Activated T-helper 1 cell treated with anti-CD3 and anti-CD28 coated beads, Interleukin-12 subunit alpha, Interleukin-12 subunit beta, Interleukin-2, Interleukin-4 antibody, amounts not matched to agents 30 ng/mL and 10 ng/mL and 1 ng/mL, durations not matched to agents 14 hours and 24 hours and 36 hours (primary cell): ENCODE results near the gene ERO1B. TPM values are rescaled to one million over a fixed set of nuclear protein-coding genes. Genes with fewer than 3 reads are reported as not detected.
A peak's percentile ranks its signal among the peaks of the same experiment; 100 is the strongest.

Experiments
- DNase-seq: peaks from one replicate; pipeline ENCODE4 v3.0.0; 2021; ENCODE audit warnings: low spot score
- H3K27ac Mint-ChIP-seq: one replicate; pipeline ENCODE4 v1.8.0; 2021; ENCODE audit warnings: mild to moderate bottlenecking, mixed read lengths
- H3K27me3 Mint-ChIP-seq: one replicate; pipeline ENCODE4 v1.8.0; 2022; ENCODE audit warnings: mild to moderate bottlenecking, moderate library complexity, mixed read lengths; ENCODE audit not compliant: insufficient read depth
- H3K36me3 Mint-ChIP-seq: one replicate; pipeline ENCODE4 v1.8.0; 2021; ENCODE audit warnings: low read depth, mixed read lengths
- H3K4me1 Mint-ChIP-seq: one replicate; pipeline ENCODE4 v1.8.0; 2021; ENCODE audit warnings: low read depth, mixed read lengths
- H3K4me3 Mint-ChIP-seq: one replicate; pipeline ENCODE4 v1.8.0; 2021; ENCODE audit warnings: mild to moderate bottlenecking, moderate library complexity, mixed read lengths
- H3K9me3 Mint-ChIP-seq: one replicate; pipeline ENCODE4 v1.8.0; 2021; ENCODE audit warnings: mixed read lengths
- intact Hi-C: fragments of 100-400 bp; cut with micrococcal nuclease; formaldehyde crosslinking; loops from one replicate; pipeline ENCODE4 v1.15.1; 2024
- total RNA-seq: library from RNA; stranded (reverse); gene quantifications from 2 replicates; pipeline ENCODE4 v1.2.3, GENCODE V29; 2022

The ERO1B gene
- total RNA-seq, 1 donor from 2014 or later = 2.1 TPM

DNA sequence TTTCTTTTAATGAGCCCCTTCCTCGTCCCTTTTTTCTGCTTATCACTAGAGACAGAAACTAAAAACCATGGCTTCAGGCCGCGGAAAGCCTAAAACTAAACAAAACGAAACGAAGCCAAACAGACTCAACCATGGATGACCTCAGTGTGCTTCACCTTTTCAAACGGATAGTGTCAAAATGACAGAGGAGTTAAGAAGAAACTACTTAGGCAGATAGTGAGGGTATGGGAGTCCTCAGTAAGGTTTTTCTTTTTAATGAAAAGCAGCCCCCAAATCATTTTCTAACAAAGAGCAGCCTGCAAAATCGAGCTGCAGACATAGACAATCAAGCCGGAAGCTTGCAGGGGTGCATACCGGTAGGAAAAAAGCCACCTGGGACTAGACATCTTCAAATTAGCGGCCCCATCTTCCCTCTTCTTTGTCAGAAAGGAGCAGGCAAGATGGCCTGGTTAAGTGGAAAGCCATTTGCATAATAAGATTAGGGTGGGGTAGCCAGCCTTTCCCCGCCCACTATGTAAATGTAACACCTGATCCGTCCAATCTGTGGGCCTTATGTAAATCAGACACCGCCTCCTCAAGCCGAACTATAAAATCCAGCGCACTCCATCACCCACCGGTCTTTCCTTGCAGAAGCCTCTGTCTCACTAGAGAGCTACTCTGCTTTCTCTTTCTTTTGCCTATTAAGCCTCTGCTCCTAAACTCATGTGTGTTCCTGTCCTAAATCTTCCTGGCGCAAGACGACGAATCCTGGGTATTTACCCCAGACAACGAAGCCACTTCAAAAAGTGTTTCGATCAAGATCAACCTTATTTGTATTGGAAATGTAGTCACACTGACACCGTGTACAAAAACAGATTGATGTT lies 6.2 kb upstream of the ERO1B start:
- Mint-ChIP-seq H3K36me3 (no peaks in the 10 kb centered on the region), H3K4me1 (peaks cover 24% of the 10 kb centered on the region), H3K4me3 (no peak overlapping the region), H3K9me3 (no peaks in the 10 kb centered on the region), H3K27me3 (peaks cover 22% of the 10 kb centered on the region), H3K27ac (no peak overlapping the region)
- intact Hi-C loops = loop anchor here (10.0 kb wide), 2 partner anchors 403 to 1913 kb away; partner anchors contain the start of gene COA6
- no peak for DNase-seq

DNA sequence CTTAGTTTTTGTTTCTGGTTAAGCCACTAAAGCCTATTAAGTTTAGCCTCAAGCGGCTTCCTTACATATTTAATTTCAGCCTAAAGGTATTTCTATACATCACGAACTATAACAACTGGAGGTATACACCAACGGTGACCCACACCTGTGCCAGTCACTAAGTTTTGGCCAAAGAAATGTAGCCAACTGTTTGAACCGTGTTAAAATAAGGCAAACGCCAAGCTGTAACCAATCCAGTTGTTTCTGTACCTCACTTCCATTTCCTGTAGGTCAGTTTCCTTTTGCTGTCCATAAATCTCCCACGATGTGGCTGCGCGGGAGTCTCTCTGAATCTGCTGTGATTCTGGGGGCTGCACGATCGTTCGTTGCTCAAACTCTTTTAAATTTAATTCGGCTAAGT lies 5.6 kb upstream of the ERO1B start:
- intact Hi-C loops = loop anchor here (10.0 kb wide), 2 partner anchors 403 to 1913 kb away; partner anchors contain the start of gene COA6
- Mint-ChIP-seq H3K4me1 (peaks cover 31% of the 10 kb centered on the region), H3K27ac (no peak overlapping the region), H3K27me3 (peaks cover 23% of the 10 kb centered on the region), H3K4me3 (no peak overlapping the region), H3K9me3 (no peaks in the 10 kb centered on the region), H3K36me3 (no peaks in the 10 kb centered on the region)
- DNase-seq = no peak

DNA sequence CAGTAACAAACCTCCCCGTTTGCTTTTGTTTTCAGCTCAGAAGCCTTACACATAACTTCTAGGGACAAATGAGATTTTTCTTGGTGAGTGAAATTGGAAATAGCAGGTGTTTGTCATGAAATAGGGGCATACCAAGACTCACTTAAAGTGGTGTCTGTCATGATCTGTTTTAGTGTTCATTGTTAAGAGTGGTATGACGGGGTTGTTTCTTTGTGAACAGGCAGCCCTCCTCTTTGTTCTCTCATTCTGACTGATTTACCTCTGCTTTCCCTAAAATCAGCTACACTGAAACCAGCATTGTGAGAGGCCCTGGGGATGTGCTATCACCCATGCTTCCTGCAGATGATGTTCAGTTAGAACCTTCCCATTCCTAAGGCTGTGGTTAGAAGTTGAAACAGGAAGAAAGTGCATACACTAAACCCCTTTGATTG lies 2.5 kb upstream of the ERO1B start:
- peaks cover 45% of the 10 kb centered on the region for H3K4me1 Mint-ChIP-seq
- H3K27ac Mint-ChIP-seq = peak overlapping the region; percentile 34
- H3K36me3 Mint-ChIP-seq = no peaks in the 10 kb centered on the region
- no peaks in the 10 kb centered on the region for H3K9me3 Mint-ChIP-seq
- peak; percentile 17 for DNase-seq
- intact Hi-C loops = loop anchor here (1.0 to 10.0 kb wide), 7 partner anchors 70 to 1910 kb away; partner anchors contain the start of genes COA6 and EDARADD
- peaks cover 23% of the 10 kb centered on the region for H3K27me3 Mint-ChIP-seq
- peak overlapping the region; percentile 12 for H3K4me3 Mint-ChIP-seq

DNA sequence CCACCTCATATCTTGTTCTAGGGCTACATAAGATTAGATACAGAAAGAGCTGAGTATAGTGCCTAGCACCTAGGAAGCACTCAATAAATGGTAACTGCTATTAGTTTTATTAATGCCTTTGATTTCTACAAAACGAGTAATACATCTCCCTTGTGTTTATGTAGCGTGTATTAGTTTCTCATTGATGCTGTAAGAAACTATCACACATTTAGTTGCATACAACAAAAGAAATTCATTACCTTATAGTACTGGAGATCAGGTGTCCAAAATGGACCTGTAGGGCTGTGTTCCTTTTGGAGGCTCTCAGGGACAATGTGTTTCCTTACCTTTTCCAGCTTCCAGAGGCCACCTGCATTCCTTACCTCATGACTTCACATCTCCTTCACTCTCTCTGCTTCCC lies 961 bp upstream of the ERO1B start:
- Mint-ChIP-seq H3K27ac (peak overlapping the region; percentile 80), H3K4me1 (peaks cover 45% of the 10 kb centered on the region), H3K9me3 (no peaks in the 10 kb centered on the region), H3K36me3 (no peaks in the 10 kb centered on the region), H3K4me3 (peak overlapping the region; percentile 90), H3K27me3 (peaks cover 18% of the 10 kb centered on the region)
- intact Hi-C loops = loop anchor here (1.0 to 10.0 kb wide), 9 partner anchors 140 to 1908 kb away; partner anchors contain the start of genes B3GALNT2, COA6, GPR137B and HEATR1
- no peak for DNase-seq

DNA sequence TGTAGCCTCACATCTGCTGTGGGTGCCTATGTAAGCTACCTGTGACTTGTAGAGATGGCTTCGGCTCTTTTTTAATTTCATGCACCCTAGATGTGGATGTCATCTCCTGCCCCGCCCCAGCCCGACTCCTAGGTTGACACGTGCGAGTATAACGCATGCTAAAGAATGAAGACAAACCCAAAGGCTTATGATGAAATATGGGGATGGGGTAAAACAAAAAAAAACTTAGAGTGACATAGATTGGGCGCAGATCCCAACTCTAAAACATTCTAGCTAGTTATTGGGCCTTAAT lies 613 bp upstream of the ERO1B start:
- H3K9me3 Mint-ChIP-seq = no peaks in the 10 kb centered on the region
- H3K4me3 Mint-ChIP-seq = peak overlapping the region; percentile 90
- H3K4me1 Mint-ChIP-seq = peaks cover 45% of the 10 kb centered on the region
- H3K27me3 Mint-ChIP-seq = peaks cover 15% of the 10 kb centered on the region
- intact Hi-C loops = loop anchor here (1.0 to 10.0 kb wide), 9 partner anchors 140 to 1908 kb away; partner anchors contain the start of genes B3GALNT2, COA6, GPR137B and HEATR1
- DNase-seq = no peak
- H3K36me3 Mint-ChIP-seq = no peaks in the 10 kb centered on the region
- peak overlapping the region; percentile 80 for H3K27ac Mint-ChIP-seq

- peak; percentile 8 for DNase-seq
- Mint-ChIP-seq H3K4me1 (peaks cover 45% of the 10 kb centered on the region), H3K27ac (no peak overlapping the region), H3K27me3 (peaks cover 7% of the 10 kb centered on the region), H3K36me3 (peaks cover 3% of the 10 kb centered on the region), H3K9me3 (peaks cover 3% of the 10 kb centered on the region), H3K4me3 (peak overlapping the region; percentile 90)
- intact Hi-C loops = loop anchor here (5.0 to 10.0 kb wide), 3 partner anchors 396 to 1906 kb away; partner anchors contain the start of gene COA6
These were observed 532 bp downstream of the ERO1B start for GRCh38 chr1:236281198-236281653.

DNA sequence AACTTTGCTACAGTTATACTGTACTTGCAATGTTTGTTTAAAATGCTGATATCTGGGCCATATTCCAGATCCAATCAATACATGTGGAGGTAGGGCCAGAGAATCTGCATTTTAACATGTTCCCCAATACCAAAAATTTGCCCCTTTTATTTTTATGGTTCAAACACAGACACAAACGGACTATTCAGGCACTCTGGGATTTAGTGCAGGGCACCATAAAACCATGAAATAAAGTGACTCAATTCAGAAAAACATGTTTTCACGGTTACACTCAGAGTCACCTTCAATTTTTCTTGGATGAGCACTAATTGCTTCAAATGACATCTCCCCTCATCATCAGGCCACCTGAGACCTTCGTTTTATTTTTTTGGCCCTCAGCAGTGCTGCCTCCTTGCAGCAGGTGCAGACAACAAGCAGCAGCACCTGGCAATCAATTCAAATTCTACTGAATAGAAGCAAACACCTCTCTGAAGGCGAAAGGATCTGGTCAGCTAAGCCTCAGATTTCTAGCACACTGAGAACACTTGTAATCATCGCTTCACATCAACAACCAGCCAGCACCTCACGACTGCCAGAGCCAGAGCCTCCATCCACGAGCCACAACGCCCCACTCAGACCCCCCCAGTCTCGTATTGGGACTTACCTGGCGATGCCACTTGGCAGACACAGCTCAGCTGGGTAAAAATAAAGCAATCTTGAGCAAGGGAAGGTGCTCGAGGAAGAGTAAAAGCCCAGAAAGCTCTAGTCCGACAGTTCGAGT lies 1.1 kb downstream of the ERO1B start:
- Mint-ChIP-seq H3K4me1 (peaks cover 45% of the 10 kb centered on the region), H3K27ac (no peak overlapping the region), H3K36me3 (peaks cover 8% of the 10 kb centered on the region), H3K4me3 (peak overlapping the region; percentile 90), H3K9me3 (peaks cover 9% of the 10 kb centered on the region), H3K27me3 (peaks cover 4% of the 10 kb centered on the region)
- intact Hi-C loops = loop anchor here (5.0 to 10.0 kb wide), 3 partner anchors 396 to 1906 kb away; partner anchors contain the start of gene COA6
- peak; percentile 4 for DNase-seq

DNA sequence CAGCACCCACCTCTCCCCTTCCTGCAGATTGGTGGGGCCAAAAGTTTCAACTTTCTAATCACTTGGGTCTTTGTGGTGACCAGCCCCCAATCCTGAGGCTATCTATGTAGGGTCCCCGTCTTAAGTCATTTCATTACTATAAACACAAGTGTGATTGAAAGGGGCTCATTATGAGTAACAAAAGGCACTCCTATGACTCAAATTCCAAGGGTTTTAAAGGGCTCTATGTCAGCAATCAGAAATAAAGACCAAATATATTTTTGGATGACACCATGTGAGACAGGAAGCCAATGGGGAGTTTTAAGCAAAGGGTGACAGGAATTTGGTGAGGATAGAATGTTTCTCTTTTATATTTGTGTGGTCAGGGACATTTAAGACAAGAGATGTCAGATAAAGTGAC lies 6.2 kb downstream of the ERO1B start:
- no peak for DNase-seq
- peaks cover 8% of the 10 kb centered on the region for H3K36me3 Mint-ChIP-seq
- peaks cover 8% of the 10 kb centered on the region for H3K27me3 Mint-ChIP-seq
- peaks cover 10% of the 10 kb centered on the region for H3K4me1 Mint-ChIP-seq
- H3K4me3 Mint-ChIP-seq = no peak overlapping the region
- H3K27ac Mint-ChIP-seq = no peak overlapping the region
- intact Hi-C loops = no loop called here
- peaks cover 10% of the 10 kb centered on the region for H3K9me3 Mint-ChIP-seq

DNA sequence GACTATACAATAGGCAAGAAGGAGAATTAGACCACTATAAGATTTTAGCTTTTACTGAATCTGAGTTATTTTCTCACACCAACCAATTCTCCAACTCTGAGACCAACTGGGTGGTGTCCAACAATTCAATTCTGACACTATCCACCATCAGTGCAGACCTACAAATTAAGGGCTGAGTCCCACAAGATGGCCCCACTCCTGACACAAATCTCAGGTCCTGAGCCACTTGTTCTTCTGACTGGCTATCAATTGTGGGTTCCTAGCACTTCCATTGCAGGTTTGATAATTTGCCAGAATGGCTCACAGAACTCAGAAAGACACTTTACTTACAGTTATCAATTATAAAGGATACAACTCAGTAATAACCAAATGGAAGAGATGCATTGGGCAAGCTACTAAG lies 6.7 kb downstream of the ERO1B start:
- DNase-seq = no peak
- Mint-ChIP-seq H3K4me3 (no peak overlapping the region), H3K27me3 (peaks cover 8% of the 10 kb centered on the region), H3K36me3 (peaks cover 8% of the 10 kb centered on the region), H3K27ac (no peak overlapping the region), H3K4me1 (peaks cover 5% of the 10 kb centered on the region), H3K9me3 (peaks cover 10% of the 10 kb centered on the region)
- intact Hi-C loops = no loop called here

- H3K27ac Mint-ChIP-seq = no peak overlapping the region
- H3K9me3 Mint-ChIP-seq = peaks cover 10% of the 10 kb centered on the region
- intact Hi-C loops = no loop called here
- H3K4me3 Mint-ChIP-seq = no peak overlapping the region
- H3K4me1 Mint-ChIP-seq = peaks cover 5% of the 10 kb centered on the region
- DNase-seq = no peak
- H3K27me3 Mint-ChIP-seq = peaks cover 8% of the 10 kb centered on the region
- H3K36me3 Mint-ChIP-seq = peaks cover 8% of the 10 kb centered on the region
These were observed 8.4 kb downstream of the ERO1B start for GRCh38 chr1:236273358-236273757.

- intact Hi-C loops = no loop called here
- Mint-ChIP-seq H3K36me3 (peaks cover 7% of the 10 kb centered on the region), H3K4me1 (peaks cover 5% of the 10 kb centered on the region), H3K4me3 (no peak overlapping the region), H3K27me3 (peaks cover 8% of the 10 kb centered on the region), H3K9me3 (no peaks in the 10 kb centered on the region), H3K27ac (no peak overlapping the region)
- DNase-seq = no peak
These were observed 12.3 kb downstream of the ERO1B start for GRCh38 chr1:236269439-236269838.

- intact Hi-C loops = no loop called here
- H3K27me3 Mint-ChIP-seq = no peaks in the 10 kb centered on the region
- H3K27ac Mint-ChIP-seq = no peak overlapping the region
- peaks cover 23% of the 10 kb centered on the region for H3K36me3 Mint-ChIP-seq
- H3K4me3 Mint-ChIP-seq = no peak overlapping the region
- H3K4me1 Mint-ChIP-seq = peaks cover 6% of the 10 kb centered on the region
- H3K9me3 Mint-ChIP-seq = peaks cover 40% of the 10 kb centered on the region
- no peak for DNase-seq
These were observed 19.9 kb downstream of the ERO1B start for GRCh38 chr1:236261898-236262297.
